ENCODE results near the gene TMEM273. TPM values are rescaled to one million over a fixed set of nuclear protein-coding genes. Genes with fewer than 3 reads are reported as not detected.
A peak's percentile ranks its signal among the peaks of the same experiment; 100 is the strongest.

TMEM273 gene
- polyA plus RNA-seq, 3 donors, result 2.2 to 3.0 (median 2.5) TPM

GRCh38 chr10:49116509-49117375, 71.4 kb downstream of the TMEM273 start:
- DNase-seq, result no peak

- DNase-seq, result no peak
Measured at GRCh38 chr10:49115796-49116508, 72.2 kb downstream of the TMEM273 start.

- no peak for DNase-seq
Measured at GRCh38 chr10:49115015-49115795, 73.0 kb downstream of the TMEM273 start, which contains the start of gene VSTM4. Gene VSTM4 (minus strand): TSS chr10:49115522. CDS start chr10:49115485, 37 bp downstream.

GRCh38 chr10:49114718-49115014, 73.5 kb downstream of the TMEM273 start:
- no peak for DNase-seq

- no peak for DNase-seq
Measured at GRCh38 chr10:49113741-49114141, 74.5 kb downstream of the TMEM273 start.

GRCh38 chr10:49112851-49113250, 75.3 kb downstream of the TMEM273 start:
- DNase-seq, result no peak

GRCh38 chr10:49112098-49112497, 76.1 kb downstream of the TMEM273 start:
- DNase-seq, result no peak

- DNase-seq, result no peak
Measured at GRCh38 chr10:49111320-49111698, 76.9 kb downstream of the TMEM273 start.

GRCh38 chr10:49110684-49111319, 77.4 kb downstream of the TMEM273 start:
- DNase-seq, result no peak

- peak; percentile 79 for DNase-seq
Measured at GRCh38 chr10:49109669-49110340, 78.4 kb downstream of the TMEM273 start.

- DNase-seq, result no peak
Measured at GRCh38 chr10:49108656-49109055, 79.5 kb downstream of the TMEM273 start.

- no peak for DNase-seq
Measured at GRCh38 chr10:49107887-49108267, 80.3 kb downstream of the TMEM273 start.

GRCh38 chr10:49107111-49107886, 80.9 kb downstream of the TMEM273 start:
- no peak for DNase-seq

GRCh38 chr10:49106451-49106850, 81.7 kb downstream of the TMEM273 start:
- DNase-seq, result no peak

- DNase-seq, result no peak
Measured at GRCh38 chr10:49105076-49105475, 83.1 kb downstream of the TMEM273 start.

Other genes starting within 250 kb of the TMEM273 start
- under 1 TPM in 1 of 3 donors, not detected in 2; 0.06 TPM for gene LRRC18, start 248.6 kb downstream of the TMEM273 start, polyA plus RNA-seq (ENCODE audit: insufficient read length in 3 of 3)
- gene VSTM4, start 72.9 kb downstream of the TMEM273 start, polyA plus RNA-seq (ENCODE audit: insufficient read length in 3 of 3), result 10 to 100 TPM; 12.2 to 13.4 (median 12.6) TPM
- not detected for gene FAM170B, start 54.4 kb downstream of the TMEM273 start, polyA plus RNA-seq (ENCODE audit: insufficient read length in 3 of 3)
- gene C10orf71, start 110.8 kb upstream of the TMEM273 start, polyA plus RNA-seq (ENCODE audit: insufficient read length in 3 of 3), result under 1 TPM in 2 of 3 donors, not detected in 1; 0.19 to 0.28 TPM
- gene DRGX, start 207.7 kb upstream of the TMEM273 start, polyA plus RNA-seq (ENCODE audit: insufficient read length in 3 of 3), result under 1 TPM in 1 of 3 donors, not detected in 2; 0.09 TPM

All from renal pelvis (tissue), 4 donors.